ENCODE data around the gene BMP3. TPM values are rescaled to one million over a fixed set of nuclear protein-coding genes. Genes with fewer than 3 reads are reported as not detected.

Gene BMP3
- total RNA-seq, 1 donor from 2014 or later: 0.25 TPM

DNA sequence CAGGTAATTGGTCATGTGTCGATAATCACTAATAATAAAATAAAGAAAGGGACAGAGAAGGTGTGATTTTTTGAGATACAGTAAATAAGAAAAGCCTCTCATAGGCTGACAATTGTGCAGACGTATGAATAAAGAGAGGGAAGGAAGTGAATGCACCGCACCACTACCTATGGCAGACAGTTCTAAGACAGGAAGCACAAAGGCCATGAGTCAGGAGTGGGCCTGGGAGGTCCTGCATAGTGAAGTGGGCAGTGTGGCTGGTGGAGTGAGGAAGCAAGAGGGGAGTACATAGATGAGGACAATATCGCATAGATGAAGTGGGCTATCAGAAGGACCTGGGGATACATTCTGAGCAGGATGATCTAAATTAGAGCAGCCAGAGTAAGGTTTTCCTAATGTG lies 75.6 kb downstream of the BMP3 start:
- Histone ChIP-seq H3K36me3 (no peaks in the 10 kb centered on the region), H3K4me3 (no peak overlapping the region), H3K27me3 (no peaks in the 10 kb centered on the region), H3K27ac (no peak overlapping the region), H3K4me1 (no peaks in the 10 kb centered on the region), H3K9me3 (no peaks in the 10 kb centered on the region)
- DNase-seq (ENCODE audit: extremely low spot score in 2 of 2): no peak
- intact Hi-C loops (cut with DNase I): no loop called here
- TF ChIP-seq, protein P1, sequence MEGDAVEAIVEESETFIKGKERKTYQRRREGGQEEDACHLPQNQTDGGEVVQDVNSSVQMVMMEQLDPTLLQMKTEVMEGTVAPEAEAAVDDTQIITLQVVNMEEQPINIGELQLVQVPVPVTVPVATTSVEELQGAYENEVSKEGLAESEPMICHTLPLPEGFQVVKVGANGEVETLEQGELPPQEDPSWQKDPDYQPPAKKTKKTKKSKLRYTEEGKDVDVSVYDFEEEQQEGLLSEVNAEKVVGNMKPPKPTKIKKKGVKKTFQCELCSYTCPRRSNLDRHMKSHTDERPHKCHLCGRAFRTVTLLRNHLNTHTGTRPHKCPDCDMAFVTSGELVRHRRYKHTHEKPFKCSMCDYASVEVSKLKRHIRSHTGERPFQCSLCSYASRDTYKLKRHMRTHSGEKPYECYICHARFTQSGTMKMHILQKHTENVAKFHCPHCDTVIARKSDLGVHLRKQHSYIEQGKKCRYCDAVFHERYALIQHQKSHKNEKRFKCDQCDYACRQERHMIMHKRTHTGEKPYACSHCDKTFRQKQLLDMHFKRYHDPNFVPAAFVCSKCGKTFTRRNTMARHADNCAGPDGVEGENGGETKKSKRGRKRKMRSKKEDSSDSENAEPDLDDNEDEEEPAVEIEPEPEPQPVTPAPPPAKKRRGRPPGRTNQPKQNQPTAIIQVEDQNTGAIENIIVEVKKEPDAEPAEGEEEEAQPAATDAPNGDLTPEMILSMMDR (IDR thresholded peaks at IDR 0.05): no peak

Other genes starting within 250 kb of the BMP3 start
- 0.49 TPM for gene PRKG2, start 184.5 kb downstream of the BMP3 start, total RNA-seq